22Rv1 (cell line): ENCODE data around the gene HCN2.
A peak's percentile ranks its signal among the peaks of the same experiment; 100 is the strongest.
"Not testable (repeated sequence)": the region's sequence is repeated elsewhere in the genome, so short reads cannot be mapped to it uniquely, and the experiment has no call there.

Experiments used
- H3K27ac ChIP-seq: fragments of 450-650 bp; 2 replicates; pipeline ENCODE4 v1.5.1; 2017
- CTCF ChIP-seq: fragments of 450-650 bp; IDR thresholded peaks from 2 replicates; pipeline ENCODE4 v1.5.1; 2017; ENCODE audit warnings: mild to moderate bottlenecking
- ZFX ChIP-seq: fragments of 450-650 bp; IDR thresholded peaks from 2 replicates; pipeline ENCODE4 v1.6.1; 2017; ENCODE audit warnings: antibody characterized with exemption, borderline replicate concordance

HCN2 gene

GRCh38 chr19:583198-583967, 6.3 kb upstream of the HCN2 start:
- TF ChIP-seq ZFX (no peak), CTCF (no peak)
- H3K27ac ChIP-seq = peak overlapping the region; percentile 10; the same call in 1 of the 2 replicates

- TF ChIP-seq ZFX (no peak), CTCF (no peak)
- peak overlapping the region; percentile 10; the same call in 1 of the 2 replicates for H3K27ac ChIP-seq
These were observed 5.8 kb upstream of the HCN2 start for GRCh38 chr19:583968-584239.

GRCh38 chr19:584240-585001, 5.3 kb upstream of the HCN2 start:
- H3K27ac ChIP-seq = peak overlapping the region; percentile 10; the same call in 1 of the 2 replicates

GRCh38 chr19:585146-585545, 4.5 kb upstream of the HCN2 start:
- not testable (repeated sequence) for H3K27ac ChIP-seq

More at GRCh38 chr19:584240-585001, 5.3 kb upstream of the HCN2 start:
- peak; percentile 97 for TF ChIP-seq CTCF
- no peak for TF ChIP-seq ZFX

GRCh38 chr19:585551-586110, 4.0 kb upstream of the HCN2 start:
- TF ChIP-seq ZFX (no peak), CTCF (no peak)
- no peak overlapping the region for H3K27ac ChIP-seq

GRCh38 chr19:588093-588740, 1.5 kb upstream of the HCN2 start:
- TF ChIP-seq ZFX = no peak
- peak; percentile 90 for TF ChIP-seq CTCF
- peak overlapping the region; percentile 83 for H3K27ac ChIP-seq

- TF ChIP-seq ZFX (no peak), CTCF (no peak)
- H3K27ac ChIP-seq = peak overlapping the region; percentile 83
These were observed 664 bp upstream of the HCN2 start for GRCh38 chr19:588741-589692.
